ENCODE results near the gene CST4. TPM values are rescaled to one million over a fixed set of nuclear protein-coding genes. Genes with fewer than 3 reads are reported as not detected.

CST4 gene
- total RNA-seq, 3 donors from 2014 or later (not counting 1 experiment from before 2014, with no cell fraction given): not detected

DNA sequence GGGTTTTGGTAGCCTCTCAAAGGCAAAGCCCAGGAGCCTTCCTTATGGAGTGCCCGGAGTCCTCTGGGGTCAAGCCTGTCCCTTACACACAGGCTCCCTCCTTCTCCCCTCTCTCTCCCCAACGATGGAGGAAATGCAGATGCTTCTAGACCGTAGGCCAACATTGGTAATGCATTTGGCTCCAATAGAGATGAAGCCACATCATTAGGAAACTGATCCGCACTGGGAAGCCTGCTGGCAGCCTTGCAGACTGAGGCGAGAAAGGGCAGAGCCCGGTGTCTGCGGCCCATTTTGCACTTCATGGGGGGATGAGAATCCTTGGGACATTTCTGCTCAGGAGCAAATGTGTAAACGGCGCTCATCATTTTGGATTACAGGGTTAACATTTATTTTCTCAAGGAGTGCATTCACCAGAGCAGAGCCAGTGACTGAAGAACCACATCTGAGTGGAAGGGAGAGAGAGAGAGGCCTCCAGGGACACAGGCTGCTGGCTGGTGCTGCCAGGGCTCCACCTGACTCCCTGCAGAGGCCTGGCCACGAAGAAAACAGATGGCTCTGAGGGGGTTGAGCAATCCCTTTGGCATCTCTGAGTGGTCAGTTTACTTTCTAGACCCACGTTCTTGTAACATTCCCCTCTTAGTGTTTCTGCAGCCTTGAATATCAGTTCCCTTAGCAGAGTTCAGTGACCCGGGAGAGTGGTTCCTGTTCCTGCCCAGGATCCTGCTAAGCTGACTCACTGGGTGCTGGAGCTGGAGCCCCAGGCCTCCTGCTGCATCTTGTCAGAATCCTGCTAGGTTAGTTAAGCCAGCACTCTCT, 46.7 kb downstream of the CST4 start:
- H3K36me3 Mint-ChIP-seq: no peaks in the 10 kb centered on the region
- peaks cover 1 to 8% of the 10 kb centered on the region in 2 donors for H3K4me1 Mint-ChIP-seq
- no peaks in the 10 kb centered on the region for H3K27me3 ChIP-seq (ENCODE audit: control insufficient read depth, insufficient read depth, low read length)
- no peak overlapping the region for H3K4me3 Mint-ChIP-seq
- no peak overlapping the region for H3K27ac Mint-ChIP-seq
- DNase-seq (no peak), ATAC-seq (no peak)
- intact Hi-C loops (cut with micrococcal nuclease): no loop called here
- no peaks in the 10 kb centered on the region for H3K9me3 ChIP-seq (ENCODE audit: control insufficient read depth, insufficient read depth, low read length)
- no peak overlapping the region for H3K27ac ChIP-seq (ENCODE audit: low read length)
- peaks cover 13% of the 10 kb centered on the region for H3K4me1 ChIP-seq (ENCODE audit: control insufficient read depth, insufficient read depth, low read length)
- H3K9me3 Mint-ChIP-seq: no peaks in the 10 kb centered on the region
- no peaks in the 10 kb centered on the region for H3K36me3 ChIP-seq (ENCODE audit: control insufficient read depth, insufficient read depth, low read length)
- TF ChIP-seq, protein P1, sequence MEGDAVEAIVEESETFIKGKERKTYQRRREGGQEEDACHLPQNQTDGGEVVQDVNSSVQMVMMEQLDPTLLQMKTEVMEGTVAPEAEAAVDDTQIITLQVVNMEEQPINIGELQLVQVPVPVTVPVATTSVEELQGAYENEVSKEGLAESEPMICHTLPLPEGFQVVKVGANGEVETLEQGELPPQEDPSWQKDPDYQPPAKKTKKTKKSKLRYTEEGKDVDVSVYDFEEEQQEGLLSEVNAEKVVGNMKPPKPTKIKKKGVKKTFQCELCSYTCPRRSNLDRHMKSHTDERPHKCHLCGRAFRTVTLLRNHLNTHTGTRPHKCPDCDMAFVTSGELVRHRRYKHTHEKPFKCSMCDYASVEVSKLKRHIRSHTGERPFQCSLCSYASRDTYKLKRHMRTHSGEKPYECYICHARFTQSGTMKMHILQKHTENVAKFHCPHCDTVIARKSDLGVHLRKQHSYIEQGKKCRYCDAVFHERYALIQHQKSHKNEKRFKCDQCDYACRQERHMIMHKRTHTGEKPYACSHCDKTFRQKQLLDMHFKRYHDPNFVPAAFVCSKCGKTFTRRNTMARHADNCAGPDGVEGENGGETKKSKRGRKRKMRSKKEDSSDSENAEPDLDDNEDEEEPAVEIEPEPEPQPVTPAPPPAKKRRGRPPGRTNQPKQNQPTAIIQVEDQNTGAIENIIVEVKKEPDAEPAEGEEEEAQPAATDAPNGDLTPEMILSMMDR (IDR thresholded peaks at IDR 0.05): no peak
- 76% methylated on average over 12 of the region's 12 CpGs for whole genome bisulfite sequencing (ENCODE audit: insufficient coverage)
- H3K4me3 ChIP-seq (ENCODE audit: low read length): no peak overlapping the region
- peaks cover 0 to 5% of the 10 kb centered on the region in 2 donors for H3K27me3 Mint-ChIP-seq (ENCODE audit: low read depth in 2 of 2)

DNA sequence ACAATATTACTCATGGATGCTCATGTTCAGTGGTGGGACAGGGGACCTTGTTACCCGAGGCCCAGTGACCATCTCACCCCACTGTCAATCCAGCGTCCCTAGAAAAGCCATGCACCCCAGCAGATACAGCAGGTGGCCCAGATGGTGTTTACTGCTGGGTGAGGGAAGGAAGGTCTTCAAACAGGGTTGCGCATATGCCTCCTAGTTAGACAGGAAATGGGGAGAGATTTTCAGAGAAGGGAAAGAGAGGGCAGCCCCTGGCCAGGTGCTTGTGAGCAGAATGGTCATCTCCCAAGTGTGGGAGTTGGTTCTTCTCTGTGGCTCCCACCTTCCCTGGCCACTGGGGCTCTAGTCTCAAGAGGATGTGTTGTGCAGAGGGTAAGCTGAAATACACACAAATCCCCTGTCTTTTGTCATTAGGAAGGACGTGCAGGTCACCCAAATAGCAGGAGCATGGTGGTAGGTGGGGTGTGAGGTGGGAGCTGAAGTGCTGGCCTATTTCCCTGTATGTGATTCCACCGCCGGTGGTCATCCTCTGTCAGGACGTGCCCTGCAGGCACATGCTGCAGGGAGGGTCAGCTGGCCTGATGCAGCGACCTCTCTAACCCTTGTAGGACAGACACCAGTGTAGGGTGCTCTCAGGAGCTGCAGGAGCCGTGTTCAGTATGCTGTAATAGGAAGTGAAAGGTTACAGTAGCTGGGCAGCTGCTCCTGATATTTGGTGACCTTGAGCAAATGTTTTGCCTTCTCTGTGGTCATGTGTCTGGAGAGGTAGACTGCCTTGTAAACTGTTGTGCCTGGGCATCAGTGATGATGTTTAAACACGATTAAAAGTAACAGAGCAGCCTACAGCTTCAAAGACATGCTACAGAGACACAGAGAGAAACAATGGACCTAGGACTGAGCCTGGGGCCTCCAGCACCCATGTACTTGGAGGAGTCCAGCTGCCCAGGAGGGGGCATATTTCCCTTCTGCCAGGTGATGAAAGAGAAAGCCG, 47.9 kb downstream of the CST4 start:
- H3K27ac ChIP-seq (ENCODE audit: low read length): no peak overlapping the region
- no peak overlapping the region for H3K4me3 Mint-ChIP-seq
- peaks cover 18% of the 10 kb centered on the region for H3K4me1 ChIP-seq (ENCODE audit: control insufficient read depth, insufficient read depth, low read length)
- peaks cover 6 to 19% of the 10 kb centered on the region in 2 donors for H3K4me1 Mint-ChIP-seq
- WGBS (ENCODE audit: insufficient coverage): 69% methylated on average over 10 of the region's 11 CpGs
- no peak overlapping the region for H3K4me3 ChIP-seq (ENCODE audit: low read length)
- no peaks in the 10 kb centered on the region for H3K9me3 Mint-ChIP-seq
- DNase-seq: no peak
- ATAC-seq: no peak
- H3K9me3 ChIP-seq (ENCODE audit: control insufficient read depth, insufficient read depth, low read length): no peaks in the 10 kb centered on the region
- TF ChIP-seq, protein P1 (IDR thresholded peaks at IDR 0.05): no peak
- H3K27me3 Mint-ChIP-seq (ENCODE audit: low read depth in 2 of 2): peaks cover 0 to 3% of the 10 kb centered on the region in 2 donors
- no peak overlapping the region for H3K27ac Mint-ChIP-seq
- H3K27me3 ChIP-seq (ENCODE audit: control insufficient read depth, insufficient read depth, low read length): no peaks in the 10 kb centered on the region
- intact Hi-C loops (cut with micrococcal nuclease): no loop called here
- H3K36me3 Mint-ChIP-seq: no peaks in the 10 kb centered on the region
- H3K36me3 ChIP-seq (ENCODE audit: control insufficient read depth, insufficient read depth, low read length): no peaks in the 10 kb centered on the region

DNA sequence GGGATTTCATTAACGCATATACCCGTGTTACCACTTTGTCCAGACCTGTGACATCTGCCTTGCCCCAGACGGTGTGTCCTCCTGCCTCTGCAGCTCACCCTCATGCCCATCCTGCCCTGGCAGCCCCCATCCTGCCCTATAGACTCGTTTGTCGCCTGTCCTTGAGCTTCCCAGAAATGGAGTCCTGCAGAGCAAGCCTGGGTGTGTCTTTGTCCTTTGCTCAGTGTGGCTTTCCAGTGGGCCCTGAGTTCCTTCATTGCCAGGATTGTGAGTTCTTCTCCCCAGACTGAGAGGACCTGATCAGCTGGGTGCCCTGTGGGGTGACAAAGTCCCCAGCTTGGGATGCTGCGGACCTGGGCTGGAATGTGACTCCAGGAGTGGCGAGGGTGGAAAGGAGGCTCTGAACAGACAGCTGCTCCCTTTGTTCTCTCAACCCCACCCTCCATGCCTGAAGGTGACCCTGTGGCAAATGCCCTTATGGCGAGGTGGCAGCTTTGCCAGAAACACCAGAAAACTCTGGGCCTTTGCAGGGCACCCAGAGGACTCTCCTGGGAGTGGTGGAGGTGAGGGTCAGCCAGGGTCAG, 48.7 kb downstream of the CST4 start:
- TF ChIP-seq, protein P1 (IDR thresholded peaks at IDR 0.05): no peak
- Mint-ChIP-seq H3K27ac (no peak overlapping the region), H3K27me3 (ENCODE audit: low read depth in 2 of 2) (no peaks in the 10 kb centered on the region), H3K4me3 (no peak overlapping the region), H3K36me3 (no peaks in the 10 kb centered on the region), H3K4me1 (peaks cover 6 to 19% of the 10 kb centered on the region in 2 donors), H3K9me3 (no peaks in the 10 kb centered on the region)
- ATAC-seq: no peak
- DNase-seq: no peak
- H3K9me3 ChIP-seq (ENCODE audit: control insufficient read depth, insufficient read depth, low read length): no peaks in the 10 kb centered on the region
- no peak overlapping the region for H3K27ac ChIP-seq (ENCODE audit: low read length)
- intact Hi-C loops (cut with micrococcal nuclease): no loop called here
- WGBS (ENCODE audit: insufficient coverage): 85% methylated on average over 8 of the region's 8 CpGs
- H3K4me1 ChIP-seq (ENCODE audit: control insufficient read depth, insufficient read depth, low read length): peaks cover 18% of the 10 kb centered on the region
- H3K4me3 ChIP-seq (ENCODE audit: low read length): no peak overlapping the region
- H3K36me3 ChIP-seq (ENCODE audit: control insufficient read depth, insufficient read depth, low read length): no peaks in the 10 kb centered on the region
- H3K27me3 ChIP-seq (ENCODE audit: control insufficient read depth, insufficient read depth, low read length): no peaks in the 10 kb centered on the region

Data from natural killer cell (primary cell).